Measurements from ENCODE around the gene IGF1R.

IGF1R gene

GRCh38 chr15:99006146-99006545 is 357.8 kb downstream of the IGF1R start:
- TF ChIP-seq, protein P1, sequence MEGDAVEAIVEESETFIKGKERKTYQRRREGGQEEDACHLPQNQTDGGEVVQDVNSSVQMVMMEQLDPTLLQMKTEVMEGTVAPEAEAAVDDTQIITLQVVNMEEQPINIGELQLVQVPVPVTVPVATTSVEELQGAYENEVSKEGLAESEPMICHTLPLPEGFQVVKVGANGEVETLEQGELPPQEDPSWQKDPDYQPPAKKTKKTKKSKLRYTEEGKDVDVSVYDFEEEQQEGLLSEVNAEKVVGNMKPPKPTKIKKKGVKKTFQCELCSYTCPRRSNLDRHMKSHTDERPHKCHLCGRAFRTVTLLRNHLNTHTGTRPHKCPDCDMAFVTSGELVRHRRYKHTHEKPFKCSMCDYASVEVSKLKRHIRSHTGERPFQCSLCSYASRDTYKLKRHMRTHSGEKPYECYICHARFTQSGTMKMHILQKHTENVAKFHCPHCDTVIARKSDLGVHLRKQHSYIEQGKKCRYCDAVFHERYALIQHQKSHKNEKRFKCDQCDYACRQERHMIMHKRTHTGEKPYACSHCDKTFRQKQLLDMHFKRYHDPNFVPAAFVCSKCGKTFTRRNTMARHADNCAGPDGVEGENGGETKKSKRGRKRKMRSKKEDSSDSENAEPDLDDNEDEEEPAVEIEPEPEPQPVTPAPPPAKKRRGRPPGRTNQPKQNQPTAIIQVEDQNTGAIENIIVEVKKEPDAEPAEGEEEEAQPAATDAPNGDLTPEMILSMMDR (IDR thresholded peaks at IDR 0.05; ENCODE audit: low read depth, low read length, missing control alignments), result no peak
- DNase-seq (ENCODE audit: low read depth), result no peak
- H3K4me3 ChIP-seq (ENCODE audit: low read depth, low read length), result no peak overlapping the region

GRCh38 chr15:99006904-99007495 is 358.7 kb downstream of the IGF1R start:
- no peak overlapping the region for H3K4me3 ChIP-seq (ENCODE audit: low read depth, low read length)
- DNase-seq (ENCODE audit: low read depth), result no peak

GRCh38 chr15:99009741-99010330 is 361.5 kb downstream of the IGF1R start:
- H3K4me3 ChIP-seq (ENCODE audit: low read depth, low read length), result no peak overlapping the region
- TF ChIP-seq, protein P1 (IDR thresholded peaks at IDR 0.05; ENCODE audit: low read depth, low read length, missing control alignments), result no peak
- no peak for DNase-seq (ENCODE audit: low read depth)

More at GRCh38 chr15:99006904-99007495, 358.7 kb downstream of the IGF1R start:
- TF ChIP-seq, protein P1 (IDR thresholded peaks at IDR 0.05; ENCODE audit: low read depth, low read length, missing control alignments), result no peak

DNA sequence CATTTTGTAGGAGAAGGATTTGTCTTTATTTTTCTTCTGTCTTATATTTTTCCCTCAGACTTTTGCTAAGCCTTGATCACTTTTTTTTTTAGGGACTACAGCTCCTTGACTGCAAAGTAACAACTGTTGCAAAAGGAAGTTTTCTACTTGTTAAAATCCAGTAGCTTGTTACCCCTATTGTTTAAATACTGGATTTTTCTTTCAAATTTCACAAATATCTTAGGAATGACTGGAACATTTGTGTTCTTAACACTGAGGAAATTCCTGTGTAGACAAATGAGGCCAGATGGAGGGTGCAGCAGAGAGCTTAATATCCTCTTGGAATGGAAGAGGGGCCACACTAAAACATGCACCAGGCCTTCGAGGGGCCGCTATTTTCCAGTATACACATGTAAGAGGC is 362.4 kb downstream of the IGF1R start:
- no peak for DNase-seq (ENCODE audit: low read depth)
- TF ChIP-seq, protein P1 (IDR thresholded peaks at IDR 0.05; ENCODE audit: low read depth, low read length, missing control alignments), result no peak
- no peak overlapping the region for H3K4me3 ChIP-seq (ENCODE audit: low read depth, low read length)

Measured in GM12864 (cell line).